NB4 (cell line): ENCODE results near the gene PIP4K2A.
A peak's percentile ranks its signal among the peaks of the same experiment; 100 is the strongest.

Source experiments
- DNase-seq: peaks from one replicate; pipeline ENCODE4 v3.0.0; 2010; ENCODE audit warnings: low read depth
- H3K4me3 ChIP-seq: one replicate; pipeline ENCODE4 v1.5.1; 2011; ENCODE audit warnings: mild to moderate bottlenecking, low read depth, low read length, moderate library complexity
- MYC ChIP-seq: IDR thresholded peaks from 2 replicates; pipeline ENCODE4 v1.6.1; 2011; ENCODE audit warnings: low read depth, low read length
- POLR2A ChIP-seq: IDR thresholded peaks from 2 replicates; pipeline ENCODE4 v1.6.1; 2011; ENCODE audit warnings: mild to moderate bottlenecking; ENCODE audit not compliant: insufficient read length; ENCODE audit errors: extremely low read depth
- TF ChIP-seq, protein P1 (sequence below): IDR thresholded peaks from one replicate; pipeline ENCODE4 v1.5.1; 2012; ENCODE audit warnings: low read depth, low read length
- TF ChIP-seq, protein P2 (sequence below): IDR thresholded peaks from 2 replicates; pipeline ENCODE4 v1.6.1; 2011; ENCODE audit warnings: low read depth, low read length

Gene PIP4K2A

DNA sequence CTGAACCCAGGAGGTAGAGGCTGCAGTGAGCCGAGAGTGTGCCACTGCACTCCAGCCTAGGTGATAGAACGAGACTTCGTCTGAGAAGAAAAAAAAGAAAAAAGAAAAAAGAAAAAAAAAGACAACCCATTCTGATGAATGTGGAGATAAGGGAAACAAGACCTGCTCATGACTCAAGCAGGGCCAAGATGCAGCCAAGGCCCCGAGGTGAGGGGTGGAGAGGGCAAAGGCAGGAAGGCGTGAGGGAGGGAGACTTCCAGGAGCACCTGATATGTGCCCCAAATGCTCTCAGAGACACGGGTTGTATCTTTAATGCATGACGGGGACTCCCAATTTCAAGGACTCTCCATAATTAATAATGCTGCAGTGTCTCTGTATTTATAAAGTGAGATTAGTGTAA is 134.6 kb downstream of the PIP4K2A start:
- TF ChIP-seq, protein P1, sequence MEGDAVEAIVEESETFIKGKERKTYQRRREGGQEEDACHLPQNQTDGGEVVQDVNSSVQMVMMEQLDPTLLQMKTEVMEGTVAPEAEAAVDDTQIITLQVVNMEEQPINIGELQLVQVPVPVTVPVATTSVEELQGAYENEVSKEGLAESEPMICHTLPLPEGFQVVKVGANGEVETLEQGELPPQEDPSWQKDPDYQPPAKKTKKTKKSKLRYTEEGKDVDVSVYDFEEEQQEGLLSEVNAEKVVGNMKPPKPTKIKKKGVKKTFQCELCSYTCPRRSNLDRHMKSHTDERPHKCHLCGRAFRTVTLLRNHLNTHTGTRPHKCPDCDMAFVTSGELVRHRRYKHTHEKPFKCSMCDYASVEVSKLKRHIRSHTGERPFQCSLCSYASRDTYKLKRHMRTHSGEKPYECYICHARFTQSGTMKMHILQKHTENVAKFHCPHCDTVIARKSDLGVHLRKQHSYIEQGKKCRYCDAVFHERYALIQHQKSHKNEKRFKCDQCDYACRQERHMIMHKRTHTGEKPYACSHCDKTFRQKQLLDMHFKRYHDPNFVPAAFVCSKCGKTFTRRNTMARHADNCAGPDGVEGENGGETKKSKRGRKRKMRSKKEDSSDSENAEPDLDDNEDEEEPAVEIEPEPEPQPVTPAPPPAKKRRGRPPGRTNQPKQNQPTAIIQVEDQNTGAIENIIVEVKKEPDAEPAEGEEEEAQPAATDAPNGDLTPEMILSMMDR, result no peak
- TF ChIP-seq, protein P2, sequence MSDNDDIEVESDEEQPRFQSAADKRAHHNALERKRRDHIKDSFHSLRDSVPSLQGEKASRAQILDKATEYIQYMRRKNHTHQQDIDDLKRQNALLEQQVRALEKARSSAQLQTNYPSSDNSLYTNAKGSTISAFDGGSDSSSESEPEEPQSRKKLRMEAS, result no peak
- TF ChIP-seq MYC (no peak), POLR2A (no peak)
- H3K4me3 ChIP-seq, result no peak overlapping the region
- no peak for DNase-seq

DNA sequence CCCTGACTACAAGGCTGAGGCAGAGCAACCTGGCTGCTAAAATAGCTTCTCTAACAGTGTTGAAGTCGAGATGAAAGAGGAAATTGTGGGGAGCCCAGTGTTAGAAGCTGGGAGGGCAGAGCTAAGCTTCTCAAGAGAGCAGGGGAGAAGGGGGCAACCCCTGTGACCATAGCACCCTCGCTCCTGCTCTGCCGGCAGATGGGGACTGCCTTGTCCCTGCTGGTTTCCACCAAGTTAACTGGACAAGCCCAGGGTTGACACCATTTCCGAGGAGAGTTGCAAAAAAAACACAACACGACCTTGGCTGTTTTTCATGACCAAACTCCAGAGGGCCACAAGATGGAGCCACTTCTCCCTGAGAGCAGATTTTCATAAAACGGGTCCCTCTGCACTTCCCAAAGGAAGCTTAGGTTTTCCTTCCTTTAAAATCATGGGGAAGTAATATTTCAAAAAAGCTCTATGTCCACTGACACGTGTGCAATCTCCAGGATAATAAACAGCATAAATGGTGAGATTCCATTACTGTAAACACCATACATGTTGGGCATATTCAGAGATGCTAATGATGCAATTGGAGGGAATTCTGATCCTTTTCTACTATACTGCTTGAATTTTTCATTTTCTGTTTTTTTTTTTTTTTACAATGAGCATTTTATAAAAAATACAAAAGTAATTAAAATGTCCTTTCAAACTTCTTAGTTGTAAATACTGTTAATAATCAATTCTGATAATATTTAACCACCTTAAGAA is 140.4 kb downstream of the PIP4K2A start:
- peak; percentile 14 for DNase-seq
- TF ChIP-seq, protein P1, result peak; percentile 29
- no peak for TF ChIP-seq MYC
- H3K4me3 ChIP-seq, result no peak overlapping the region

DNA sequence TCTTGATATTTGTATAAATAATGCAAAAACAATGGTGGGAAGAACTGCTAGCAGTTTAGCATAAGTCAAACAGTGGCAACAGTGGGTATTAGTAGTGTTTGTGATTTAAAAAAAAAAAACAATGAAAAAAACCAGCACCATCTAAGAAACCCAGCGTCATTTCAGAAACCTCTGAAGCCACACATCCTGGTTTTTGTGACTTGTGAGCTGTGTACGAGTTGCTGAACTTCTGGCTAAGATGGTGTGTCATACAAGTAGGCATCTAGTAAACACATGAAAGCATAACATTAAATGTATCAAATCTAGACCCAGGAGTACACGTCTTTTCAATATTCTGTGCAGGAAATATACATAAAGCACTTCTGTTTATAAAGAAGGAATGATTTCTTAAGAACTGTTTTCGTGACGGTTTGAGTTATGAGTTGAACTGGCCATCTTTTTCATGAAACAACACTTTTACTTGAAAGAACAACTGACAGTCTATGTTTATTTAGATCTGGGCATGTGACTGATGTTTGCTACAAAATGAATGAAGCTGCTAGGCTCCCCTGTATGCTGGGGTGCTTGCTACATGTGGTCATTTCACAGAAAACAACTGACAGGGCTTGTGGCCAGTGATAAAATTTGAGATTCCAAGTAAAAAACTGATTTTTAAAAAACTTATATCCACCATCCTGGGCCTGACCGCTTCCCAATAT is 143.5 kb downstream of the PIP4K2A start:
- TF ChIP-seq, protein P1, result no peak
- TF ChIP-seq MYC (no peak), POLR2A (no peak)
- TF ChIP-seq, protein P2, result no peak
- H3K4me3 ChIP-seq, result no peak overlapping the region
- no peak for DNase-seq

DNA sequence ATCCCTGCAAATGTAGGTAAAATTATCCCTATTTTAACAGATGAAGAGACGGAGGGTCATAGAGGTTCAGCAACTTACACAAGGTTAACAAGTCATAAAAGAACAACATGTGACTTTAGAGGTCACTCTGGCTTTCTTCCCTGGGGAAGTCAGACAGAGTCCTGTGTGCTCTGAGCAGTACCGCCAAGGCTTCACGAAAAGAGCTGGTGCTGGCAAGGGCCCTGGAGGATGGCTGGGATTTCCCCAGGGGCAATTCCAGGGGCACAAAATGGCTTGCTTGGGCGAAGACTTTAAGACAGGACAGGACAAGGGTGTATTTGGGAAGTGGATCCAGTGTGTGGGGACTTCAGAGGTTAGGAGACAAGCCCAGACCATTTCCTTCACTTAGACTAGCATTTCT is 144.1 kb downstream of the PIP4K2A start:
- TF ChIP-seq POLR2A, result no peak
- TF ChIP-seq, protein P2, result no peak
- TF ChIP-seq MYC, result no peak
- TF ChIP-seq, protein P1, result no peak
- no peak overlapping the region for H3K4me3 ChIP-seq
- no peak for DNase-seq

DNA sequence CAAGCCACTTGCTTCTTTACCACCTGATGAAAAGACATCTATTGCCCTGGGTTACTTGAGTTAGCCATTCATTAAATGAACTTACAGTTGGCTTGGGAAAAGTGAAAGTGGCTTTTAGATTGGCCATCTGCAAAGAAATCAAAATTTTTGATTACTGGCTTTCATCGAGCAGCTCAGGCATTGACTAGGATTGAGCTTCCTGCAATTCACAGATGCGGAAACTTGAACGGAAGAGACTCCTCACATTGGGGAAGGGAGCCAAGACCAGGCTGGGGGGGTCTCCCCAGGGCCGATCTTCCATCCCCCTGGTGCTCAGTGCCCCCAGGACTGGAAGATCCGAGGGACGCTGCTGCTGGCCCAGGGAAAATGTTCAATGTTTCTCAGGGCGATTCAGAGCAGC is 145.4 kb downstream of the PIP4K2A start:
- no peak overlapping the region for H3K4me3 ChIP-seq
- DNase-seq, result no peak
- TF ChIP-seq POLR2A (no peak), MYC (no peak)
- TF ChIP-seq, protein P1, result no peak
- TF ChIP-seq, protein P2, result no peak
